IPS-20b (cell line): Measurements from ENCODE around the gene ARHGAP21.
"Not testable (repeated sequence)": the region's sequence is repeated elsewhere in the genome, so short reads cannot be mapped to it uniquely, and the experiment has no call there.

Source experiments
- H3K27ac ChIP-seq: one replicate; pipeline ENCODE4 v1.5.1; 2013; ENCODE audit warnings: low read length
- H3K27me3 ChIP-seq: 2 replicates; pipeline ENCODE4 v1.6.1; 2013; ENCODE audit warnings: mild to moderate bottlenecking, low read length, inconsistent platforms; ENCODE audit not compliant: insufficient read depth
- H3K36me3 ChIP-seq: 2 replicates; pipeline ENCODE4 v1.6.1; 2013; ENCODE audit warnings: low read depth, mild to moderate bottlenecking, inconsistent platforms, low read length, moderate library complexity; ENCODE audit not compliant: insufficient read depth
- H3K4me1 ChIP-seq: 2 replicates; pipeline ENCODE4 v1.6.1; 2013; ENCODE audit warnings: mild to moderate bottlenecking, control low read depth, inconsistent platforms, low read length, moderate library complexity; ENCODE audit not compliant: insufficient read depth
- H3K4me3 ChIP-seq: 2 replicates; pipeline ENCODE4 v1.5.1; 2013; ENCODE audit warnings: mild to moderate bottlenecking, low read length, inconsistent platforms
- H3K9ac ChIP-seq: 2 replicates; pipeline ENCODE4 v1.6.1; 2013; ENCODE audit warnings: low read depth, mild to moderate bottlenecking, inconsistent platforms, low read length, moderate library complexity
- H3K9me3 ChIP-seq: 2 replicates; pipeline ENCODE4 v1.6.1; 2013; ENCODE audit warnings: mild to moderate bottlenecking, low read depth, low read length, inconsistent platforms; ENCODE audit not compliant: insufficient read depth

Gene ARHGAP21

DNA sequence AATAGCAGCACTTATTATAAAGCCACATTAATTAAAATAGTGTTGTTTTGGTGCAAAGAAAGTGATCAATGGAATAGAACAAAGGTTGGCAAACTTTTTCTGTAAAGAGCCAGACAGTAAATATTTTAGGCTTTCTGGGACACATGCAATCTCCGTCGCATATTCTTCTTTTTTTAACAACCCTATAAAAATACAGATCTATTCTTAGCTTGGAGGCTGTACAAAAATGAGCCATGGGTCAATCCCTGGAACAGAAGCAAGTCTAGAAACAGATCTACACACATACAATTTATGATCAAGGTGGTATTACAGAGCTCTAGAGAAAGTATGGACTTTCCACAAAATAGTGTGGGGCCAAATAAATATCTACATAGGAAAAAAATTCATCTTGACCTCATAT is 71.8 kb downstream of the ARHGAP21 start:
- Histone ChIP-seq H3K9ac (no peak overlapping the region), H3K4me1 (no peaks in the 10 kb centered on the region), H3K36me3 (no peaks in the 10 kb centered on the region), H3K27me3 (no peaks in the 10 kb centered on the region), H3K4me3 (no peak overlapping the region), H3K9me3 (no peaks in the 10 kb centered on the region), H3K27ac (no peak overlapping the region)

DNA sequence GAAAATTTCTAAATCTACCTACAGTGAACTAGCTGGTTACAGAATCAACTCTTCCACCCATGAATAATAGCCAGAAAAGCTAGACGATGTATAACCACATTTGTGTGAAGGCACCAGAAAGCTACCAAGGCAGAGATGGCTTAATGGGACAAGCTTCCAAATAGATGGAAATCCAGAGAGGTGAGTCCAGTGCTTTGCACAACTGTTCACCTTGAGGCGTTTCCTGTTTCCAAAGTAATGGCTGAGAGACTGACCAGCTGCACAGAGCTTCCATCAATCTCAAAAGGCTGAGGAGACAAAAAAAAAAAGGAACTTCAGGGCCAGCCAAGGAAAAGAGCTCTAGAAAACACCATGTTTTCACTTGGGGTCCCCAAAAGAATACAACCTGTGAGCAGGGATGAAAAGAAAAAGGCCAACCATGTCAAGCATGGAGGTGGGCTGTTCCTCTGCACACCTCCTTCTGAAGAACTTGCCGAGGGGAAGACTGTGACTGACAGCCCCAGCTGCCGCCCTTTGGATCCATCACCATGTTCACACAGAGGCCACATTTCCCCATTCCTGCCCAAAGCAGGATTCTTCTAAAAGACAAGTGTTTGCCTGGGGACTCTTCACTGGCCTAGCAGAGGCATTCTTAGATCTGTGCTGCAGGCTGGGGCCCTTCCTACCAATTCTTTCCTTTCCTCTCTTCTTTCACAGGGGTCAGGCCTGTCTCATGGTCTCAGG is 72.9 kb downstream of the ARHGAP21 start:
- Histone ChIP-seq H3K27ac (no peak overlapping the region), H3K9ac (no peak overlapping the region), H3K27me3 (no peaks in the 10 kb centered on the region), H3K4me3 (no peak overlapping the region), H3K9me3 (no peaks in the 10 kb centered on the region), H3K4me1 (no peaks in the 10 kb centered on the region), H3K36me3 (no peaks in the 10 kb centered on the region)

GRCh38 chr10:24645784-24646183 is 77.9 kb downstream of the ARHGAP21 start:
- Histone ChIP-seq H3K4me3 (no peak overlapping the region), H3K9ac (no peak overlapping the region), H3K36me3 (no peaks in the 10 kb centered on the region), H3K9me3 (no peaks in the 10 kb centered on the region), H3K4me1 (no peaks in the 10 kb centered on the region), H3K27ac (no peak overlapping the region), H3K27me3 (no peaks in the 10 kb centered on the region)

DNA sequence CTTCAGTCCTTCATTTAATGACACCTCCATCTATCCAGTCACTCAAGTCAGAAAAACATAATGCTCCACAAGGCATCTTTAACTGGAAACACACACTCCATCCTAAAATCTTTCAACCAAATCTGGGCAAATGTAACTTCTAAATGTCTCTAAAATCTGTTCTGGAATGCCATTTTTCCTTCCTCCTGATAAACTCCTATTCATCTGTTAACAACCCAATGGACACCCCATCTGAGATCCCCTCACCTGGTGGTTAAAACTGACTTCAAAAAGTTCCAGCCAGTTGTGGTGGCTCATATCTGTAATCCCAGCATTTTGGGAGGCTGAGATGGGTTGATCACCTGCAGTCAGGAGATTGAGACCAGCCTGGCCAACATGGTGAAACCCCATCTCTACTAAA is 78.7 kb downstream of the ARHGAP21 start:
- Histone ChIP-seq H3K27me3 (no peaks in the 10 kb centered on the region), H3K9me3 (no peaks in the 10 kb centered on the region), H3K9ac (no peak overlapping the region), H3K36me3 (no peaks in the 10 kb centered on the region), H3K27ac (no peak overlapping the region), H3K4me3 (no peak overlapping the region), H3K4me1 (no peaks in the 10 kb centered on the region)

DNA sequence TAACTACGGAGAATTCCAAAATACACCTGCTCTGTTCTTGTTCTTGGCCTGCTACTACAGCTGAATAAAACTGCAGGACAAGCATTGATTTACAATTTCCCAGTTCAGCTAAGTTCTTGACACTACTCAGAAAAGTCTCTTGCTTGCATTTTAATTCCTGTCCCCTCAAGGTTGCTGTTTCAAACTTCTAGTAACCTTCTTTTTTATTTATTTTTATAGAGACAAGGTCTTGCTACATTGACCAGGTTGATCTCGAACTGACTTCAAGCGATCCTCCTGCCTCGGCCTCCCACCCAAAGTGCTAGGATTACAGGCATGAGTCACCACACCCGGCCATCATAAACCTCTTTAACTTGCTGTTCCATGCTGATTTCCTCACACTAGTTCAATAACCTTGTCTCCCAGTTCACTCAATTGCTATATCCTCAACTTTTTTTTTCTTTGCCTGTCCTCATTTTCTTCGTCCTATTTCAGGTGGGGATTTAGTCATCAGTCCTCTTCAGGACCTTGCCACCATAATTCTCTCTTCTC is 79.9 kb downstream of the ARHGAP21 start:
- no peaks in the 10 kb centered on the region for H3K27me3 ChIP-seq
- no peak overlapping the region for H3K9ac ChIP-seq

DNA sequence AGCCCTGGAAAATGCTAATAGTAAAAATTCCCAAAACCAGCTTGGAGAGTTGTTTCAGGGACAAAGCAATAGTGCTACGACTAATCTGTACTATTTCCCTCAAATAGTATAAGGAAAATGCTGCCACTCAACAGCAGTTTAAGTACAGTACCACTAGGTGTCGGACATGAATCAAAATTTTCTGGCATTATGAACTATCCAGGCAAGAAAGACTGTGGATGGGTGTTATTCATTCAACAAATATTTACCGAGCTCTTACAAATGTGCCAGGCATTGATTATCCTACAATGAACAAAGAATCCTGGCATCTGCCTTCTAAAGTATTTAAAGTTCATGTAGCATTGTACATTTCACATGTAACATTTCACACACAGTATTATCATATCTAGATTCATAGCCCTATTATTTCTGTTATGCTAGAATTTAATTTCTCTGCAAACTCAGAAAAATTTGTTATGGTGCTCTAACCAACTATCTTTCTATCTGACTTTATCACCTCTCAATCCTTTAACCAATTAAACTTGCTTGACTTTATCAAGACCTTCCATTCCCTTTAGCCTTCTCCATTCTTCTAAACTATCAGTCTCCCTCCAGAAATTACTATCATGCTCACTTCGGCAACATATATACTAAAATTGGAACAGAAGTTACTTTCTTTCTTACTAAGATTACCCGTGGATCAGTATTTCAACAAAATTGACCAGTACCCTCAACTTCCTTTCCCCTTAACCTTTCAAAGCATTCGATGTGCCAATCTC is 80.6 kb downstream of the ARHGAP21 start:
- Histone ChIP-seq H3K36me3 (no peaks in the 10 kb centered on the region), H3K27ac (no peak overlapping the region), H3K4me1 (no peaks in the 10 kb centered on the region), H3K9me3 (no peaks in the 10 kb centered on the region), H3K4me3 (no peak overlapping the region), H3K27me3 (no peaks in the 10 kb centered on the region), H3K9ac (no peak overlapping the region)

More for the DNA sequence above, 79.9 kb downstream of the ARHGAP21 start:
- no peaks in the 10 kb centered on the region for H3K36me3 ChIP-seq
- no peak overlapping the region for H3K27ac ChIP-seq
- H3K9me3 ChIP-seq: no peaks in the 10 kb centered on the region
- no peak overlapping the region for H3K4me3 ChIP-seq
- H3K4me1 ChIP-seq: no peaks in the 10 kb centered on the region

DNA sequence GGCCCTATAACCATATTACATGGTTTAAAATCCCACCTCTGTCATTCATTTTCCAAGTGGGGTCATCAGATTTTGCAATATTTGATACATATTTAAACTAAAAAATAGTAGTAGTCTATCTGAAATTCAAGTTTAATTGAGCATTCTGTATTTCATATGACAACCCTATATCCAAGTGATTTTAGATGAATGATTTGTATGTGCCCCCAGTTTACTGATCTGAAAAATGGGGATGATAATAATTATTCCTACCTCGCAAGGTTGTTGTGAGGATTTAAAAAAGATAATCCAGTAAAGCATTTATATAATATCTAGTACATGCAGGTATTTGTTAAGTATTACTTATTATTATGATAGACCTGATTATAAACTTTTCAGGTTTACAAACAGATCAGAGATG is 84.6 kb downstream of the ARHGAP21 start:
- H3K4me1 ChIP-seq: no peaks in the 10 kb centered on the region
- H3K27me3 ChIP-seq: no peaks in the 10 kb centered on the region
- H3K36me3 ChIP-seq: no peaks in the 10 kb centered on the region
- H3K27ac ChIP-seq: no peak overlapping the region
- H3K9ac ChIP-seq: no peak overlapping the region
- no peaks in the 10 kb centered on the region for H3K9me3 ChIP-seq
- H3K4me3 ChIP-seq: no peak overlapping the region

- Histone ChIP-seq H3K27me3 (no peaks in the 10 kb centered on the region), H3K9me3 (no peaks in the 10 kb centered on the region), H3K27ac (no peak overlapping the region), H3K4me1 (no peaks in the 10 kb centered on the region), H3K9ac (no peak overlapping the region), H3K4me3 (no peak overlapping the region), H3K36me3 (peaks cover 4% of the 10 kb centered on the region; the same call in 1 of the 2 replicates)
Measured at GRCh38 chr10:24625778-24626177, 97.9 kb downstream of the ARHGAP21 start.

DNA sequence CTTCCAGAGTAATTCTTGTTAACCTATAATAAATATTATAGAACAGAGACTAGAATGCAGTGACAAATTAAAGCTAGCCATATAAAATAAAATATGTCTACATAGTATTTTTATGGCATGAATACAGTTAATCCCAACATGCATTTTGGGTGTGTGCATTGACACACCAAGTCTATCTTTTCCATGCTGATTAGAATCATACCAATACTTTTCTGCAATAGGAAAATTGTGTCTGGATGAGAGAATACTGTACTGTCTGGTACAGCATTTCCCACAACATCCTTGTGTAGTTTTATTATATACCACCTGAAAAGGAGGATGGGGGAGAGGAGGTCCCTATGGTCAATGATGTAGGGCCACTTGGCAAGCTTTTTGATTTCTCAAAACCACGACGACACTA is 100.3 kb downstream of the ARHGAP21 start:
- H3K36me3 ChIP-seq: peaks cover 6% of the 10 kb centered on the region; the same call in 1 of the 2 replicates
- no peaks in the 10 kb centered on the region for H3K9me3 ChIP-seq
- no peak overlapping the region for H3K4me3 ChIP-seq
- no peaks in the 10 kb centered on the region for H3K4me1 ChIP-seq
- no peaks in the 10 kb centered on the region for H3K27me3 ChIP-seq
- no peak overlapping the region for H3K9ac ChIP-seq
- H3K27ac ChIP-seq: no peak overlapping the region

GRCh38 chr10:24622781-24623301 is 100.8 kb downstream of the ARHGAP21 start:
- Histone ChIP-seq H3K36me3 (peaks cover 9% of the 10 kb centered on the region; the same call in 1 of the 2 replicates), H3K27me3 (no peaks in the 10 kb centered on the region), H3K4me1 (no peaks in the 10 kb centered on the region), H3K9ac (no peak overlapping the region), H3K9me3 (no peaks in the 10 kb centered on the region), H3K27ac (no peak overlapping the region), H3K4me3 (no peak overlapping the region)

DNA sequence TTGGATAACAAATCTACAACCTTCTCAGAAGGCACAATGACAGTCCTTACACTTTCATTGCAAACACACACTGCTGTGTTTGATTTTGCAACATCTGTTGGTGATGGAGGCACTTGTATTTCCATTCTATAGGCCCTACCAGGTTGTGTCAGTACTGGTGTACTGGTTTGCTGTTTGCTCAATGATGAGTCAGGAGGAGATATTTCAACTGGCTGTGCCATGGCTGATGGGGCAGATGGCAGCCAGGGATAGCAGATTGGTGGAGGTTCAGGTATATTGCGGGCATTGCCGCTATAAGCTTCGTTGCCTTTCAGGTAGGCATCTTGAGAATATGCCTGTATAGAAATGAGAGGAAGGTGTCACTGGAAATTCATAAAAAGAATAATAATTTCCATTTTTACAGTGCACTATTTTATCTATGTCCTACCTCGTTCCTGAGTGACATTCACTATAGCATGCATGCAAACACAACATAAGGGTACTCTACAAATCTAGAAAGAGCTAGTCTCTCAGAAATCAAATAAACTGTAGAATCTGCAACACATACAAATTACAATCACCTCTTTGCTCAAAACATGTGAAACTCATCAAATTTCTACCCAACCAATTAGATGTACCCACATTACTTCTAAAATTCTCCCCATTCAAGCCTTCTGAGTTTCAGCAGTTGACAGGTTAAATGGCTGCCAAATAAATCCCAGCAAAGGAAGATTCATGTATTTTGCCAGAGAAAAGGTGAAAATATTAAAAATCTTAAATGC is 102.5 kb downstream of the ARHGAP21 start:
- not testable (repeated sequence) for H3K9ac ChIP-seq

More for the DNA sequence above, 102.5 kb downstream of the ARHGAP21 start:
- not testable (repeated sequence) for H3K4me1 ChIP-seq, H3K27me3 ChIP-seq, H3K9me3 ChIP-seq, H3K36me3 ChIP-seq, H3K4me3 ChIP-seq, H3K27ac ChIP-seq
